ENCODE data around the gene ITPRIP.

- TF ChIP-seq CTCF (conservative IDR thresholded peaks at IDR 0.05 in 1 of 2, IDR thresholded peaks at IDR 0.05 in 1 of 2; ENCODE audit: extremely low read depth in 1 of 2, insufficient read depth in 1 of 2, low read depth in 1 of 2, low read length in 2 of 2) (no peak), EZH2 (IDR thresholded peaks at IDR 0.05; ENCODE audit: borderline replicate concordance, low read length) (no peak)
Measured at GRCh38 chr10:104318810-104319741, 19.2 kb downstream of the ITPRIP start.

Measured in mammary epithelial cell (primary cell).